Activated naive CD8-positive, alpha-beta T cell treated with anti-CD3 and anti-CD28 coated beads, Interleukin-2, amount 10 ng/mL, durations not matched to agents 7 days and 5 days (primary cell): ENCODE measurements around the gene SYCP3. TPM values are rescaled to one million over a fixed set of nuclear protein-coding genes. Genes with fewer than 3 reads are reported as not detected.
A peak's percentile ranks its signal among the peaks of the same experiment; 100 is the strongest.

Source experiments
- ATAC-seq: fragments of 150-1000 bp; cut with Tn5 transposase; one replicate; pipeline ENCODE4 v1.10.0; 2021; ENCODE audit warnings: low read depth, moderate library complexity
- POLR2A ChIA-PET: fragments of 350-600 bp; sonication (Branson Sonifier 250); formaldehyde crosslinking; loops from one replicate; lab custom pipeline; 2021; ENCODE audit warnings: antibody characterized with exemption; lab: Charles Lee
- DNase-seq: peaks from one replicate; pipeline ENCODE4 v3.0.0; 2021
- H3K27ac Mint-ChIP-seq: one replicate; pipeline ENCODE4 v1.8.0; 2022; ENCODE audit warnings: mild to moderate bottlenecking, mixed read lengths
- H3K27me3 Mint-ChIP-seq: one replicate; pipeline ENCODE4 v1.8.0; 2022; ENCODE audit warnings: mild to moderate bottlenecking, moderate library complexity, mixed read lengths
- H3K36me3 Mint-ChIP-seq: one replicate; pipeline ENCODE4 v1.8.0; 2021; ENCODE audit warnings: mild to moderate bottlenecking, mixed read lengths
- H3K4me1 Mint-ChIP-seq: one replicate; pipeline ENCODE4 v1.8.0; 2021; ENCODE audit warnings: mixed read lengths
- H3K4me3 Mint-ChIP-seq: one replicate; pipeline ENCODE4 v1.8.0; 2022; ENCODE audit warnings: mild to moderate bottlenecking, moderate library complexity, mixed read lengths
- H3K9me3 Mint-ChIP-seq: one replicate; pipeline ENCODE4 v1.8.0; 2021; ENCODE audit warnings: mixed read lengths
- total RNA-seq, 2 experiments: library from RNA; stranded (reverse); gene quantifications; one replicate each; pipeline ENCODE4 v1.2.3, GENCODE V29; 2021

SYCP3 gene
- 1 to 10 TPM in 1 of 2 experiments, under 1 TPM in 1; 0.94 to 1.1 TPM for total RNA-seq

GRCh38 chr12:101738920-101739665 is at the start of gene SYCP3:
Gene SYCP3 (minus strand): TSS chr12:101739462. CDS start chr12:101737935, 1,527 bp downstream.
- H3K9me3 Mint-ChIP-seq, result no peaks in the 10 kb centered on the region
- ATAC-seq (no peak), DNase-seq (no peak)
- H3K27me3 Mint-ChIP-seq, result no peaks in the 10 kb centered on the region
- POLR2A ChIA-PET, result no interaction called here
- H3K36me3 Mint-ChIP-seq, result peaks cover 4% of the 10 kb centered on the region
- peaks cover 10% of the 10 kb centered on the region for H3K4me1 Mint-ChIP-seq
- H3K4me3 Mint-ChIP-seq, result no peak within 1 kb of the TSS
- H3K27ac Mint-ChIP-seq, result no peak within 1 kb of the TSS

GRCh38 chr12:101785671-101786070 is 46.4 kb upstream of the SYCP3 start:
- Mint-ChIP-seq H3K4me3 (no peak overlapping the region), H3K4me1 (peaks cover 22% of the 10 kb centered on the region), H3K36me3 (peaks cover 41% of the 10 kb centered on the region), H3K27ac (no peak overlapping the region), H3K27me3 (no peaks in the 10 kb centered on the region), H3K9me3 (no peaks in the 10 kb centered on the region)
- DNase-seq (no peak), ATAC-seq (no peak)
- POLR2A ChIA-PET, result no interaction called here

- no peak overlapping the region for H3K27ac Mint-ChIP-seq
These were observed 45.1 kb upstream of the SYCP3 start for GRCh38 chr12:101784376-101784775.

GRCh38 chr12:101783838-101784237 is 44.6 kb upstream of the SYCP3 start:
- Mint-ChIP-seq H3K36me3 (peaks cover 39% of the 10 kb centered on the region), H3K27ac (no peak overlapping the region)
- DNase-seq, result no peak

More at GRCh38 chr12:101784376-101784775, 45.1 kb upstream of the SYCP3 start:
- H3K4me1 Mint-ChIP-seq, result peaks cover 19% of the 10 kb centered on the region
- H3K4me3 Mint-ChIP-seq, result no peak overlapping the region
- peaks cover 39% of the 10 kb centered on the region for H3K36me3 Mint-ChIP-seq
- POLR2A ChIA-PET, result interaction anchor here (0.6 to 0.7 kb wide), 2 partner anchors 484 to 629 kb away, joined by 3 to 4 read pairs; no protein-coding TSS in a partner anchor
- ATAC-seq (no peak), DNase-seq (no peak)
- no peaks in the 10 kb centered on the region for H3K27me3 Mint-ChIP-seq
- H3K9me3 Mint-ChIP-seq, result no peaks in the 10 kb centered on the region

GRCh38 chr12:101783150-101783549 is 43.9 kb upstream of the SYCP3 start:
- Mint-ChIP-seq H3K36me3 (peaks cover 40% of the 10 kb centered on the region), H3K4me3 (no peak overlapping the region), H3K27me3 (no peaks in the 10 kb centered on the region), H3K4me1 (peaks cover 27% of the 10 kb centered on the region), H3K27ac (no peak overlapping the region), H3K9me3 (no peaks in the 10 kb centered on the region)
- POLR2A ChIA-PET, result no interaction called here
- DNase-seq (no peak), ATAC-seq (no peak)

More at GRCh38 chr12:101783838-101784237, 44.6 kb upstream of the SYCP3 start:
- Mint-ChIP-seq H3K4me1 (peaks cover 22% of the 10 kb centered on the region), H3K9me3 (no peaks in the 10 kb centered on the region), H3K4me3 (no peak overlapping the region), H3K27me3 (no peaks in the 10 kb centered on the region)
- POLR2A ChIA-PET, result interaction anchor here (0.7 kb wide), 1 partner anchor 483 kb away, joined by 3 read pairs; no protein-coding TSS in a partner anchor
- no peak for ATAC-seq

GRCh38 chr12:101782273-101782731 is 43.0 kb upstream of the SYCP3 start:
- DNase-seq (no peak), ATAC-seq (no peak)
- H3K36me3 Mint-ChIP-seq, result peaks cover 43% of the 10 kb centered on the region
- H3K4me3 Mint-ChIP-seq, result no peak overlapping the region
- POLR2A ChIA-PET, result no interaction called here
- H3K27ac Mint-ChIP-seq, result peak overlapping the region; percentile 34
- H3K9me3 Mint-ChIP-seq, result no peaks in the 10 kb centered on the region
- H3K27me3 Mint-ChIP-seq, result no peaks in the 10 kb centered on the region
- peaks cover 29% of the 10 kb centered on the region for H3K4me1 Mint-ChIP-seq

- POLR2A ChIA-PET, result no interaction called here
- DNase-seq (no peak), ATAC-seq (no peak)
- Mint-ChIP-seq H3K9me3 (no peaks in the 10 kb centered on the region), H3K36me3 (peaks cover 48% of the 10 kb centered on the region), H3K4me3 (no peak overlapping the region), H3K4me1 (peaks cover 29% of the 10 kb centered on the region), H3K27ac (no peak overlapping the region), H3K27me3 (no peaks in the 10 kb centered on the region)
These were observed 42.6 kb upstream of the SYCP3 start for GRCh38 chr12:101781834-101782233.

GRCh38 chr12:101780599-101780998 is 41.3 kb upstream of the SYCP3 start:
- Mint-ChIP-seq H3K27ac (no peak overlapping the region), H3K27me3 (no peaks in the 10 kb centered on the region), H3K4me3 (no peak overlapping the region), H3K9me3 (no peaks in the 10 kb centered on the region), H3K36me3 (peaks cover 51% of the 10 kb centered on the region), H3K4me1 (peaks cover 34% of the 10 kb centered on the region)
- POLR2A ChIA-PET, result interaction anchor here (0.9 to 1.3 kb wide), 2 partner anchors 13 to 43 kb away, joined by 3 read pairs; no protein-coding TSS in a partner anchor
- DNase-seq, result no peak
- no peak for ATAC-seq

GRCh38 chr12:101779626-101780025 is 40.4 kb upstream of the SYCP3 start:
- POLR2A ChIA-PET, result interaction anchor here (0.7 to 1.3 kb wide), 2 partner anchors 14 to 20 kb away, joined by 3 to 11 read pairs; no protein-coding TSS in a partner anchor
- Mint-ChIP-seq H3K4me3 (no peak overlapping the region), H3K4me1 (peaks cover 34% of the 10 kb centered on the region), H3K36me3 (peaks cover 50% of the 10 kb centered on the region), H3K27ac (no peak overlapping the region), H3K27me3 (no peaks in the 10 kb centered on the region), H3K9me3 (no peaks in the 10 kb centered on the region)
- DNase-seq, result no peak
- ATAC-seq, result no peak

GRCh38 chr12:101779200-101779599 is 39.9 kb upstream of the SYCP3 start:
- no peaks in the 10 kb centered on the region for H3K9me3 Mint-ChIP-seq
- no peaks in the 10 kb centered on the region for H3K27me3 Mint-ChIP-seq
- ATAC-seq, result no peak
- H3K27ac Mint-ChIP-seq, result peak overlapping the region; percentile 43
- H3K36me3 Mint-ChIP-seq, result peaks cover 47% of the 10 kb centered on the region
- H3K4me1 Mint-ChIP-seq, result peaks cover 34% of the 10 kb centered on the region
- POLR2A ChIA-PET, result no interaction called here
- H3K4me3 Mint-ChIP-seq, result no peak overlapping the region
- no peak for DNase-seq

- no peak overlapping the region for H3K4me3 Mint-ChIP-seq
- H3K36me3 Mint-ChIP-seq, result peaks cover 50% of the 10 kb centered on the region
- ATAC-seq, result no peak
- POLR2A ChIA-PET, result no interaction called here
- peaks cover 35% of the 10 kb centered on the region for H3K4me1 Mint-ChIP-seq
- H3K27ac Mint-ChIP-seq, result peak overlapping the region; percentile 43
- no peak for DNase-seq
- no peaks in the 10 kb centered on the region for H3K27me3 Mint-ChIP-seq
- H3K9me3 Mint-ChIP-seq, result no peaks in the 10 kb centered on the region
These were observed 38.7 kb upstream of the SYCP3 start for GRCh38 chr12:101777978-101778377.

GRCh38 chr12:101777485-101777884 is 38.2 kb upstream of the SYCP3 start:
- peaks cover 45% of the 10 kb centered on the region for H3K36me3 Mint-ChIP-seq
- no peak overlapping the region for H3K27ac Mint-ChIP-seq
- no peak overlapping the region for H3K4me3 Mint-ChIP-seq
- H3K9me3 Mint-ChIP-seq, result no peaks in the 10 kb centered on the region
- ATAC-seq, result no peak
- POLR2A ChIA-PET, result interaction anchor here (1.0 kb wide), 2 partner anchors 53 to 61 kb away, joined by 3 to 4 read pairs; partner anchors contain the start of gene GNPTAB
- H3K27me3 Mint-ChIP-seq, result no peaks in the 10 kb centered on the region
- no peak for DNase-seq
- H3K4me1 Mint-ChIP-seq, result peaks cover 31% of the 10 kb centered on the region

GRCh38 chr12:101775816-101776215 is 36.6 kb upstream of the SYCP3 start:
- Mint-ChIP-seq H3K9me3 (no peaks in the 10 kb centered on the region), H3K4me1 (peaks cover 32% of the 10 kb centered on the region), H3K27me3 (no peaks in the 10 kb centered on the region), H3K4me3 (no peak overlapping the region), H3K27ac (peak overlapping the region; percentile 42), H3K36me3 (peaks cover 43% of the 10 kb centered on the region)
- DNase-seq (no peak), ATAC-seq (no peak)
- POLR2A ChIA-PET, result no interaction called here
